Naive B cell (primary cell): ENCODE data around the gene SPDYE4. TPM values are rescaled to one million over a fixed set of nuclear protein-coding genes. Genes with fewer than 3 reads are reported as not detected.
A peak's percentile ranks its signal among the peaks of the same experiment; 100 is the strongest.

Source experiments
- ATAC-seq, 2 donors: fragments of 150-1000 bp; cut with Tn5 transposase; 2 replicates each; pipeline ENCODE4 v1.10.0; 2021; ENCODE audit warnings: low read depth in 2 of 2, mild to moderate bottlenecking in 2 of 2, moderate library complexity in 2 of 2
- DNase-seq: peaks from one replicate; pipeline ENCODE4 v3.0.0; 2022
- H3K27ac Mint-ChIP-seq, 6 donors: one replicate each; pipeline ENCODE4 v1.8.0; 2020 to 2022; ENCODE audit warnings: mild to moderate bottlenecking in 6 of 6, mixed read lengths in 6 of 6, moderate library complexity in 5 of 6, inconsistent platforms in 2 of 6
- H3K27me3 Mint-ChIP-seq, 3 donors: one replicate each; pipeline ENCODE4 v1.8.0; 2021 to 2022; ENCODE audit warnings: mixed read lengths in 3 of 3, mild to moderate bottlenecking in 1 of 3
- H3K36me3 Mint-ChIP-seq, 2 donors: one replicate each; pipeline ENCODE4 v1.8.0; 2020 to 2022; ENCODE audit warnings: mixed read lengths in 2 of 2, inconsistent platforms in 1 of 2, mild to moderate bottlenecking in 1 of 2
- H3K4me1 Mint-ChIP-seq, 3 donors: one replicate each; pipeline ENCODE4 v1.8.0; 2020 to 2022; ENCODE audit warnings: mixed read lengths in 3 of 3, inconsistent platforms in 1 of 3, mild to moderate bottlenecking in 1 of 3, moderate library complexity in 1 of 3
- H3K4me3 Mint-ChIP-seq, 8 donors: one replicate each; pipeline ENCODE4 v1.8.0; 2020 to 2022; ENCODE audit warnings: mild to moderate bottlenecking in 8 of 8, mixed read lengths in 8 of 8, moderate library complexity in 8 of 8, inconsistent platforms in 2 of 8
- H3K9me3 Mint-ChIP-seq, 7 donors: one replicate each; pipeline ENCODE4 v1.8.0; 2020 to 2022; ENCODE audit warnings: mixed read lengths in 7 of 7, mild to moderate bottlenecking in 5 of 7, inconsistent platforms in 2 of 7, moderate library complexity in 1 of 7
- polyA plus RNA-seq, 6 donors: library from polyadenylated mRNA; unstranded; fragments of 300-500 nt; fragmentation: Illumina TruSeq; gene quantifications; one replicate each; pipeline ENCODE4 v1.2.3, GENCODE V29; 2021; ENCODE audit warnings: low read depth in 6 of 6

SPDYE4 gene
- polyA plus RNA-seq, 6 donors from 2014 or later: not detected

DNA sequence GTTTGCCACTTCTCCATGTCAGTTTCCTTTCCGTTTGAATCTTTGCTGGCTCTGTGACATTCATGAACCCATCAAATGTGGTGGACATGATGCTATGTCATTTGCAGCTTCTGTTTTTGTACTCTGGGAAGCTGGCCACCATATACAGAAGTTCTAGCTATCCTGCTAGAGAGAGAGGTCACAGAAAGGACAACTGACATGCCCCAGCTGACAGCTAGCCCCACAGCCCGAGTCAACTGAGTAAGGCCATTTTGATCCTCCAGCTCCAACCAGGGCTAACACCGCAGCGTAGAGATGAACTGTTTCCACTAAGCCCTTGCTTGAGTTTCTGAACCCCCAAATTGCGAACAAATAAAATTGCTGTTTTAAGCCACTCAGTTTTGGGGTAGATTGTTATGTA, 47.5 kb downstream of the SPDYE4 start:
- peaks cover 0 to 4% (median 0%) of the 10 kb centered on the region in 7 donors for H3K9me3 Mint-ChIP-seq
- no peak overlapping the region for H3K27ac Mint-ChIP-seq
- H3K4me3 Mint-ChIP-seq: no peak overlapping the region
- peaks cover 14 to 39% (median 18%) of the 10 kb centered on the region in 3 donors for H3K27me3 Mint-ChIP-seq
- DNase-seq: no peak
- H3K36me3 Mint-ChIP-seq: peaks cover 0 to 6% of the 10 kb centered on the region in 2 donors
- no peaks in the 10 kb centered on the region for H3K4me1 Mint-ChIP-seq
- ATAC-seq: no peak

- Mint-ChIP-seq H3K36me3 (peaks cover 0 to 6% of the 10 kb centered on the region in 2 donors), H3K27me3 (peaks cover 11 to 41% (median 14%) of the 10 kb centered on the region in 3 donors), H3K4me1 (no peaks in the 10 kb centered on the region), H3K9me3 (peaks cover 0 to 4% (median 0%) of the 10 kb centered on the region in 7 donors), H3K27ac (no peak overlapping the region), H3K4me3 (no peak overlapping the region)
- DNase-seq (no peak), ATAC-seq (no peak)
Observed at GRCh38 chr17:8709006-8709405, 49.3 kb downstream of the SPDYE4 start.

DNA sequence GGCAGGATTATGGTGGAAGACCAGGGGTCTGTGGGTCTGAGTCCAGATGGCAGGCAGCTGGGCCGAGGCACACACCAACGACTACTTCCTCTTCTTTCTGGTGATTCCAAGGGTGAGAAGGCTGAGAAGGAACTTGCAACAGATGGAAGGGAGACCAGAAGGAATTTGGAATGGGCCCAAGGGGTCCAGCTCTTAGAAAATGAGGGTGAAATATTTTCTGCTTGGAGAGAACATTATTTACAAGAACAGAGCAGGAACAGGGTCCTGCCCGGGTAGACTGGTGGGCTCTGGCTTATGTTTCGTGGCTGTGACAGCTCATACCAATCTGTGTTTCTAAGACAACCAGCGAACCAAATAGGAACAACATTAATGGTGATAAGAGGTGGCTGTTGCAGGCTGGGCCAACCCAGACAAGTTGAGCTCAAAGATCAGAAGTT, 50.3 kb downstream of the SPDYE4 start:
- H3K9me3 Mint-ChIP-seq: peaks cover 0 to 8% (median 0%) of the 10 kb centered on the region in 7 donors
- peaks cover 0 to 6% of the 10 kb centered on the region in 2 donors for H3K36me3 Mint-ChIP-seq
- H3K27me3 Mint-ChIP-seq: peaks cover 14 to 41% (median 18%) of the 10 kb centered on the region in 3 donors
- H3K4me3 Mint-ChIP-seq: no peak overlapping the region
- H3K27ac Mint-ChIP-seq: no peak overlapping the region
- DNase-seq: no peak
- no peaks in the 10 kb centered on the region for H3K4me1 Mint-ChIP-seq
- no peak for ATAC-seq

DNA sequence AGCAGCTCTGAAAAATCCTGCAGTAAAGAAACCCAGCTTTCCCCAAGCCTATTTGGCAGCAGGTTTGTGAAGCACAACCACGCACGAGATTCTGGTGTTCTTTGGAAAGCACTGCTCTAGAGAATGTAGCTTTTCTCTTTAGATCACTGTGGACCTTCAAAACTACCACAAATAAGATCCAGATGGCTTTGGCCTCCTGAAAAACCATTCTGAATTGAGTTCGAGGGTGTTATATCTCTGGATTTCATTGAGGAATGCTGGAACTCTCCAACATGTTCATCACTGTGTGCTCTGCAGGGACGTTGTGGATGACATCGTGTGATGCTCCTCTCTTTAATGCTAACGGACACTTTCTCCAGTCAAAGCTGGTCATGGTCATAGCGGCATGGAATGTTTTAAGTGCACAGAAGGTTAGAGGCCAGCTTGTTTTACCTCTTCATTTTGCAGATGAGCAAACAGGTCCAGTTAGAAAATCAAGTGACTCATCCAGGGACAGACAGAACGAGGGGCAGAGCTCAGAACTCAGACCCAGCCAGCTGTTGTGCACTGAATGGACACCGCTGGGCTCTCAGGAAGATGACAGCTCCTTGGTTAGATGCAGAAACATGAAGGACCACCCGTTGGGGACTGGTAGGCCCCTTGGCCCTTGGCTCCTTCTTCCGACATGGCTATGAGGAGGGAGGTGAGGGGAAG, 50.9 kb downstream of the SPDYE4 start:
- Mint-ChIP-seq H3K4me1 (no peaks in the 10 kb centered on the region), H3K4me3 (no peak overlapping the region), H3K27me3 (peaks cover 10 to 41% (median 18%) of the 10 kb centered on the region in 3 donors), H3K36me3 (peaks cover 0 to 6% of the 10 kb centered on the region in 2 donors), H3K9me3 (peaks cover 0 to 8% (median 0%) of the 10 kb centered on the region in 7 donors), H3K27ac (no peak overlapping the region)
- no peak for ATAC-seq
- DNase-seq: no peak

DNA sequence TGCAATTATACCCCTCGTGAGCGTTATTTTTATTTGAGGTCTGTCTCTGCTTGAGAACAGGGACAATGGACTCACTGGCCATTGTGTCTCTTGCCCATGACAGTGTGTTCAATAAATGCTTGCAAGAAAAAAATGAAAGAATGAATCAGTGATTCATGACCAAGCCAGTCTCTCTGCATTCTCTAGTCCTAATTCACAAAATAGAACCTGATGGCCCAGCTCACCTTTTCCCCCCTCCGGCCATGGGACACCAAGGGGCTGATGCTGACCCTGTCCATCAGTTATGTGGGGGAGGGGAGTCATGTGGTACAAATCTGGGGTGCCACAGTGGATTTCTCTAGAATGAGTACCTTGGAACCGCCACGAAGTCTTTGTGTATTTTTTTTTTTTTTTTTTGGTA, 51.9 kb downstream of the SPDYE4 start:
- no peak overlapping the region for H3K4me3 Mint-ChIP-seq
- DNase-seq (no peak), ATAC-seq (no peak)
- H3K9me3 Mint-ChIP-seq: peaks cover 0 to 8% (median 0%) of the 10 kb centered on the region in 7 donors
- peaks cover 0 to 6% of the 10 kb centered on the region in 2 donors for H3K36me3 Mint-ChIP-seq
- no peak overlapping the region for H3K27ac Mint-ChIP-seq
- no peaks in the 10 kb centered on the region for H3K4me1 Mint-ChIP-seq
- H3K27me3 Mint-ChIP-seq: peaks cover 9 to 42% (median 17%) of the 10 kb centered on the region in 3 donors

- Mint-ChIP-seq H3K4me3 (no peak overlapping the region), H3K27ac (no peak overlapping the region), H3K9me3 (peaks cover 0 to 8% (median 3%) of the 10 kb centered on the region in 7 donors), H3K4me1 (no peaks in the 10 kb centered on the region), H3K27me3 (peaks cover 9 to 47% (median 12%) of the 10 kb centered on the region in 3 donors), H3K36me3 (peaks cover 0 to 13% of the 10 kb centered on the region in 2 donors)
- ATAC-seq (no peak), DNase-seq (no peak)
Observed at GRCh38 chr17:8705427-8705826, 52.9 kb downstream of the SPDYE4 start.

DNA sequence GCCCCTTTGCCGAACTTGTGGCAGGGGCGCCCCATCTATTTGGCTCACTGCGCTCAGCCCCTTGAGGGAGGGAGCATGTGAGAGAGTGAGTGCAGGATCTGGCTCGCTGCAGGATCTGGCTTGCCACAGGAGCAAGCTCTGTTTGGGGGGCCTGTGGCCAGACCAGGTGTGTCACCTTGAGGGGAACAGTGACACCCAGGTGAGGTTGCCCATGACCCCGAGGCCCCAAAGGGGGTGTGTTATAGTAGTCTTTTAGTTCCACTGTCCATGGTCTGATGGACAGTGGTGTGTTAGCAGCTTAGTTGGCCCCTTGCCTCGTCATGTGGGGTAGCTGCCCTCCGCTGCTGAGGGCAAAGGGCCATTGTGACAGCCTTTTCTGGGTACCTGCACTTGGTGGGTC, 55.3 kb downstream of the SPDYE4 start:
- peaks cover 0 to 7% (median 5%) of the 10 kb centered on the region in 3 donors for H3K4me1 Mint-ChIP-seq
- H3K27me3 Mint-ChIP-seq: peaks cover 7 to 41% (median 19%) of the 10 kb centered on the region in 3 donors
- no peak overlapping the region for H3K4me3 Mint-ChIP-seq
- peak overlapping the region in 2 of 6 donors; percentile 28 to 81 for H3K27ac Mint-ChIP-seq
- peaks cover 0 to 9% (median 2%) of the 10 kb centered on the region in 7 donors for H3K9me3 Mint-ChIP-seq
- DNase-seq (no peak), ATAC-seq (no peak)
- peaks cover 0 to 8% of the 10 kb centered on the region in 2 donors for H3K36me3 Mint-ChIP-seq

DNA sequence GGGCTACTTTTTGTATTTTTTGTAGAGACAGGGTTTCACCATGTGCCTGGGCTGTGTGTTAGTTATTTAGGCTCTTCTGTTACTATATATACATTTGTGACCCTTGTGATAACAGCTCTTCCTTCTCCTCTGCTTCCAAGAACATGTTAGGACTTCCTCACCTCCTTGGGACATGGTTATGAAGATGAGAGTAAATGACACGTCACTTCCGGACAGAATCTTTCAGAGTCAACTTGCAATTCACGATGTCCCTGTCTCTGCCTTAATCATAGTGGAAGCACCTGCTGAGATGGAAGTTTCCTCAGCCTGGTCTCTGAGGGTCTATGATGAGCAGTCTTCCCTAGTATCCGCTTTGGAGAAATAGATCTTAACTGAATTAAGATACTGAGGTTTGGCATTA, 56.6 kb downstream of the SPDYE4 start:
- DNase-seq (no peak), ATAC-seq (no peak)
- Mint-ChIP-seq H3K27ac (no peak overlapping the region), H3K4me3 (no peak overlapping the region), H3K36me3 (peaks cover 0 to 8% of the 10 kb centered on the region in 2 donors), H3K27me3 (peaks cover 7 to 39% (median 25%) of the 10 kb centered on the region in 3 donors), H3K9me3 (peaks cover 0 to 9% (median 2%) of the 10 kb centered on the region in 7 donors), H3K4me1 (peaks cover 0 to 7% (median 5%) of the 10 kb centered on the region in 3 donors)

DNA sequence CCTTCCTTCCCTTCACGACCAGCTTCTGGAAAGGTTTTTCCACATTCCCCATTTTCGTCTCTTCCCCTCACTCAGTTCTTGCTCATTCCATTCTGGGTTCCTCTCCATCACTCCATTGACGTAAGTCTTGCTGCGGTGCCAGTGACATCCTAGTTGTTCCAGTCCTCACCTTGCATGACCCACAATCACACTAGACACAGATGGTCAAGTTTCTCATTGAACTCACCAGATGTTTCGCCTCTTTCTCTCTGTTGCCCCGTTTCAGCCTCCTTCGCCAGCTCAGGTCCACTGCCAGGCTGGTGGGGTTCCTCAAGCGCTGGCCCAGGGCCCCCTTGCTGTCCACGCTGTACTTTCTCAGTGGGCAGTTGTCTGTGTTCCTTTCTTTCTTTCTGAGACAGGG, 57.1 kb downstream of the SPDYE4 start:
- Mint-ChIP-seq H3K4me3 (no peak overlapping the region), H3K4me1 (peaks cover 0 to 7% (median 5%) of the 10 kb centered on the region in 3 donors), H3K9me3 (peaks cover 0 to 9% (median 2%) of the 10 kb centered on the region in 7 donors), H3K36me3 (peaks cover 0 to 8% of the 10 kb centered on the region in 2 donors), H3K27ac (peak overlapping the region in 1 of 6 donors; percentile 50), H3K27me3 (peaks cover 9 to 38% (median 26%) of the 10 kb centered on the region in 3 donors)
- ATAC-seq: no peak
- DNase-seq: no peak

Other genes with a start within 250 kb of the SPDYE4 start
- gene MYH10, start 127.8 kb downstream of the SPDYE4 start, polyA plus RNA-seq: 1 to 10 TPM in 3 of 6 donors, under 1 TPM in 2, not detected in 1; 0.35 to 5.0 (median 1.9) TPM
- under 1 TPM in 1 of 6 donors, not detected in 5; 0.34 TPM for gene CCDC42, start 13.7 kb downstream of the SPDYE4 start, polyA plus RNA-seq
- not detected for gene MFSD6L, start 40.8 kb upstream of the SPDYE4 start, polyA plus RNA-seq
- gene PIK3R6, start 109.1 kb upstream of the SPDYE4 start, polyA plus RNA-seq: under 1 TPM in 2 of 6 donors, not detected in 4; 0.18 to 0.30 TPM
- gene PIK3R5, start 207.2 kb upstream of the SPDYE4 start, polyA plus RNA-seq: 10 to 100 TPM in 3 of 6 donors, 1 to 10 TPM in 3; 9.7 to 24.8 (median 11.7) TPM